Upper lobe of left lung (tissue), 6 donors: Measurements from ENCODE around the gene CRYBG1. TPM values are rescaled to one million over a fixed set of nuclear protein-coding genes. Genes with fewer than 3 reads are reported as not detected.
A peak's percentile ranks its signal among the peaks of the same experiment; 100 is the strongest.

Experiments used
- ATAC-seq, 2 donors: fragments of 200-7000 bp; cut with Tn5 transposase; one replicate each; pipeline ENCODE4 v1.9.1; 2022; ENCODE audit warnings: mild to moderate bottlenecking in 2 of 2, moderate library complexity in 2 of 2; ENCODE audit not compliant: low FRiP score in 2 of 2
- DNase-seq, 2 donors: peaks; one replicate each; pipeline ENCODE4 v3.0.0-alpha.2; 2019 to 2020
- H3K27ac ChIP-seq, 4 donors: fragments of 200-600 bp; sonication (generic); one replicate each; pipeline ENCODE4 v1.5.1; 2016 to 2019
- H3K27me3 ChIP-seq, 4 donors: fragments of 200-600 bp; sonication (generic); one replicate each; pipeline ENCODE4 v1.5.1; 2017 to 2019
- H3K36me3 ChIP-seq, 4 donors: fragments of 200-600 bp; sonication (generic); one replicate each; pipeline ENCODE4 v1.5.1; 2016 to 2019
- H3K4me1 ChIP-seq, 4 donors: fragments of 200-600 bp; sonication (generic); one replicate each; pipeline ENCODE4 v1.5.1; 2018 to 2019
- H3K4me3 ChIP-seq, 4 donors: fragments of 200-600 bp; sonication (generic); one replicate each; pipeline ENCODE4 v1.5.1; 2017 to 2019; ENCODE audit warnings: mild to moderate bottlenecking in 2 of 4, moderate library complexity in 1 of 4
- H3K9me3 ChIP-seq, 4 donors: fragments of 200-600 bp; sonication (generic); one replicate each; pipeline ENCODE4 v1.5.1; 2018 to 2019
- CTCF ChIP-seq, 6 experiments: fragments of 450-650 bp in 4 of 6; fragments of 200-600 bp in 2 of 6; sonication (generic) in 2 of 6; IDR thresholded peaks; one replicate each; pipeline ENCODE4 v1.5.1; 2016 to 2019; ENCODE audit warnings: antibody characterized with exemption in 6 of 6
- EP300 ChIP-seq, 4 donors: sonication (generic); formaldehyde crosslinking; IDR thresholded peaks; one replicate each; pipeline ENCODE4 v1.5.1; 2017; ENCODE audit warnings: antibody characterized with exemption in 4 of 4, control low read depth in 2 of 4
- POLR2A ChIP-seq, 4 donors: fragments of 450-650 bp; IDR thresholded peaks; one replicate each; pipeline ENCODE4 v1.5.1; 2016 to 2017; ENCODE audit warnings: antibody characterized with exemption in 4 of 4, mild to moderate bottlenecking in 2 of 4
- POLR2AphosphoS5 ChIP-seq, 2 donors: sonication (generic); formaldehyde crosslinking; IDR thresholded peaks; one replicate each; pipeline ENCODE4 v1.5.1; 2017; ENCODE audit warnings: antibody characterized with exemption in 2 of 2
- WGBS, 2 donors: methylation state at CpG; one replicate each; pipeline ENCODE4 v1.1.5; 2017 to 2018; 5-methylcytosine and 5-hydroxymethylcytosine counted together
- total RNA-seq, 6 donors: library from RNA; depleted of rRNA in 4 of 6; stranded (reverse); fragments of >200 nt in 4 of 6; gene quantifications; one replicate each; pipeline versions ENCODE4 v1.1.0 to v1.2.1, GENCODE V29; 2016 to 2021
- donor health status: DM: no; HTN: no; CAD: no; lungs with moderate emphysema.
- donor health status: DM: no; HTN: yes; CAD: no; lungs with severe emphysema.

Gene CRYBG1
- total RNA-seq, 6 donors from 2014 or later: 17.8 to 35.1 (median 25.5) TPM

DNA sequence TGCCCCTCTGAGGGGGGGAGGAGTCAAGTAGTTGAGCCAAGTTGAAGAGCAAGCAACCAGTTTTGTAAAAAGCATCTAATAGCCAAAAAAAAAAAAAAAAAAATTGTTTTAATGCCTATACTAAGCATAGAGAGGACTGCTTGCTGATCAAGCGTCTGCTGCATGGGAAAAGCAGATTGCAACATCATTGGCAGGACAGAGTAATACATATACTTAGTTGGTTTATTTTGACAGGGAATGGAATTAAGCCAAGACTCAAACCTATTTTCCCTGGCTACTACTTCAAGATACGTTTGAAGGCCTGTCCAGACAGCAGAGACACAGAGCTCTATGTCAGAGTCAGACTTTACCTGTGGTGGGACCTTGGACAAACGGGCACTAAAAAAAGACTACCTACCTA lies 148.3 kb downstream of the CRYBG1 start:
- no peak for TF ChIP-seq POLR2A (IDR thresholded peaks at IDR 0.05)
- no peak for TF ChIP-seq EP300 (IDR thresholded peaks at IDR 0.05)
- no peak for TF ChIP-seq POLR2AphosphoS5 (IDR thresholded peaks at IDR 0.05)
- TF ChIP-seq CTCF (IDR thresholded peaks at IDR 0.05): no peak
- no peaks in the 10 kb centered on the region for H3K27me3 ChIP-seq

DNA sequence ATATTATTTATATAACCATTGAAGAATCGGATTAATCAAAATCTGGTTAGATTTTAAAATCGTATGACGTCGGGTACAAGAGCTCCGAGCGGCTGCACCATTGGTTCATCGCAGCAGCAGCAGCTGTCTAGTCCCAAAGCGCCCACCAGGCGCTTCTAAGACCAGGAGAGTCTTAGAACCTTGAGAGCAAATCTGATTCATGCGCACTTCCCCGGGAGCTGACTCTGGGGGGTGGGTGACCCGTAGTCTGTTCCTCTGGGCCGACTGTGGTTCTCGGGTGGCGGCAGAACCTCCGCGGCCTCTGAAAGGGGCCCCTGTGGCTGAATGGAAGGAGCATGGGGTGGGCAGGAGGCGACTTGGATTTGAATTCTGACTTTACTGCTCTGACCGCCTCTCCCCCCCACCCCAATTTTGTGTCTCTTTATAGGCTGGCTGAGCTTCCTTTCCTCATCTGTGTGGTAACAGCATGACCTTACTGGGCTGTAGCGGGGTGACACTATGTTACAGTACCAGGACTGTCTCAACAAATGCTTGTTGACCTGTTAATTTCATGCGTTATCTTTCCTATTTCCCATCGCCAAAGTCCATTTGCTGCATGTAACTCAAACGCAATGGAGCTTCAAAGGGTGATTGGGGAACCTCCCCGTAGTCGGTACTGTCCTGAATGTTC lies 149.0 kb downstream of the CRYBG1 start:
- peak; percentile 32 for DNase-seq
- no peak for ATAC-seq
- H3K36me3 ChIP-seq: no peaks in the 10 kb centered on the region
- H3K4me3 ChIP-seq: peak overlapping the region in 3 of 4 donors; percentile 52 to 88 (median 67)
- H3K27ac ChIP-seq: peak overlapping the region in 3 of 4 donors; percentile 10 to 99 (median 38)
- peaks cover 12 to 54% (median 24%) of the 10 kb centered on the region in 4 donors for H3K4me1 ChIP-seq
- H3K27me3 ChIP-seq: no peaks in the 10 kb centered on the region
- H3K9me3 ChIP-seq: no peaks in the 10 kb centered on the region
- TF ChIP-seq POLR2AphosphoS5 (IDR thresholded peaks at IDR 0.05): no peak
- no peak for TF ChIP-seq CTCF (IDR thresholded peaks at IDR 0.05)
- no peak for TF ChIP-seq POLR2A (IDR thresholded peaks at IDR 0.05)
- no peak for TF ChIP-seq EP300 (IDR thresholded peaks at IDR 0.05)
- WGBS, 2 donors: 38 to 42% methylated on average over 25 of the region's 25 CpGs

More for the DNA sequence above, 148.3 kb downstream of the CRYBG1 start:
- H3K4me3 ChIP-seq: no peak overlapping the region
- no peaks in the 10 kb centered on the region for H3K9me3 ChIP-seq
- 47 to 54% methylated on average over 3 of the region's 3 CpGs for WGBS, 2 donors
- no peak for DNase-seq
- H3K36me3 ChIP-seq: no peaks in the 10 kb centered on the region
- no peak overlapping the region for H3K27ac ChIP-seq
- peaks cover 12 to 47% (median 21%) of the 10 kb centered on the region in 4 donors for H3K4me1 ChIP-seq
- no peak for ATAC-seq

DNA sequence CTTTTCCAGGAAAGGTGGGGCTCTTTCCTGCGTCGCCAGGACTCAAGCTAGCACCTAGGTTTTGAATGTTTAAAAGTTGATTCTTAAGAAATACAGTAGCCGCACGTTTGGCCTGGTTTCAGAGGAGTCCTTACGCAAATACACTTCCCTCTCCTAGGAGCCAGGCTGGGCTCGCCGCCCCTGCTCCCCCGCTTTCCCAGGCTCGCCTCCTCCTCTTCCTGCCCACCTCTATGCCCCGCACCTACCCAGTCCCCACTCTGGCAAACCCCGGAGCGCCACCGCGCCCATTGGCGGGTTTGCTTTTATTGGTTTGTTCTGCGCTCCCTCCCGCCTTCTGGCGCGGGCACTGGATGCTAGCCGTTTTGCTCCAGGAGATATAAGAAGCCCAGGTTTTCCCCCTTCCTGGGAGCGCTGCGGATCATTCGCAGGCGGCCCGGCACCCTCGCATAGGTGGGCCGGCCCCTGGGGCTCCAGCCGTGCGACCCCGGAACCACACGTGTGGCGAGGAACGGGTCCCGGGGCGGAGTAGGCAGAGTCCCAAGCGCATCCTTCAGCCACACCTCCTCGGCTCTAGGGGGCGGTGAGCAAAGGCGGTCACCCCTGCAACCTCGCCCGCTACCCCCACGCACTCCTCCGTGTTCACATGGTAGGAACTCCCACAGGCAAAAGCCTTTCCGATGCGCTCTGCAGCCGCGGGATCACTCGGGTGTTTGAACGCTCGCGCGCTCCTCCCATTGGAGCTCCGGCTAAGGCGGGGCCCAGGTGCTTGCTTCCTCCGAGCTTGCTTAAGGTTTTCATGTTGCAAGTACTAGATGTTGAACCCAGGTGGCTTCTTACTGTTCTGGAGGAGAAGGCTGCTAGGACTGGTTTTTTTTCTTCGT lies 149.8 kb downstream of the CRYBG1 start:
- Histone ChIP-seq H3K36me3 (no peaks in the 10 kb centered on the region), H3K4me1 (peaks cover 12 to 60% (median 26%) of the 10 kb centered on the region in 4 donors), H3K9me3 (no peaks in the 10 kb centered on the region), H3K4me3 (peak overlapping the region; percentile 1 to 88 (median 60)), H3K27me3 (no peaks in the 10 kb centered on the region), H3K27ac (peak overlapping the region in 3 of 4 donors; percentile 10 to 99 (median 42))
- ATAC-seq (peak; percentile 46 to 81), DNase-seq (peak; percentile 89 to 92)
- TF ChIP-seq POLR2AphosphoS5 (IDR thresholded peaks at IDR 0.05): no peak
- no peak for TF ChIP-seq EP300 (IDR thresholded peaks at IDR 0.05)
- peak in 1 of 6 experiments; percentile 11 for TF ChIP-seq CTCF (IDR thresholded peaks at IDR 0.05)
- TF ChIP-seq POLR2A (IDR thresholded peaks at IDR 0.05): peak in 1 of 4 donors; percentile 28
- WGBS, 2 donors: 0 to 1% methylated on average over 27 to 52 of the region's 56 CpGs

DNA sequence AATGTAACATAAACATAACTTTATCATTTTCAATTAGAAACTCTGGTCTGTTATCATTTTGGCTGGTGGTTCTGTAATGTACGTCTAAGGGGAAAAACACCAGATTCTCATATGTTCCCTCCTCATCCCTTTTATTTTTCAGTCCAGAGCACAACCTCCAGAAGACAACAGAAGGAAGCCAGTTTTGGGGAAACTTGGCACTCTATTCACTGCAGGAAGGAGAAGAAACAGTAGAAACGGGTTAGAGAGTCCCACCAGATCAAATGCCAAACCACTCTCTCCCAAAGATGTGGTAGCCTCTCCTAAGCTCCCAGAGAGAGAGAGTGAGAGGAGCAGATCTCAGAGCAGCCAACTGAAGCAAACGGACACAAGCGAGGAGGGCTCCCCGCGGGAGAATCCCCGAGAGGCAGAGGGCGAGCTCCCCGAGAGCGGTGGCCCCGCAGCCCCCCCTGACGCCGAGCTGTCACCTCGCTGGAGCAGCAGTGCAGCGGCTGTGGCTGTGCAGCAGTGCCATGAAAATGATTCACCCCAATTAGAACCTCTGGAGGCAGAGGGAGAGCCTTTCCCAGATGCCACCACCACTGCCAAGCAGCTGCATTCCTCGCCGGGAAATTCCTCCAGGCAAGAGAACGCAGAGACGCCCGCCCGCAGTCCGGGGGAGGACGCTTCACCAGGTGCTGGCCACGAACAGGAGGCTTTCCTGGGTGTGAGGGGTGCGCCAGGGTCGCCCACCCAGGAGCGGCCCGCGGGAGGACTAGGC lies 151.0 kb downstream of the CRYBG1 start:
- DNase-seq: peak; percentile 65 to 84

More for the DNA sequence above, 151.0 kb downstream of the CRYBG1 start:
- peak overlapping the region; percentile 90 to 99 (median 93) for H3K27ac ChIP-seq
- WGBS, 2 donors: 1 to 3% methylated on average over 3 to 24 of the region's 29 CpGs
- H3K27me3 ChIP-seq: no peaks in the 10 kb centered on the region
- H3K36me3 ChIP-seq: no peaks in the 10 kb centered on the region
- H3K9me3 ChIP-seq: no peaks in the 10 kb centered on the region
- H3K4me1 ChIP-seq: peaks cover 17 to 67% (median 32%) of the 10 kb centered on the region in 4 donors
- peak; percentile 1 to 53 for ATAC-seq
- peak overlapping the region; percentile 38 to 88 (median 70) for H3K4me3 ChIP-seq
- TF ChIP-seq EP300 (IDR thresholded peaks at IDR 0.05) (no peak), CTCF (IDR thresholded peaks at IDR 0.05) (no peak), POLR2A (IDR thresholded peaks at IDR 0.05) (no peak), POLR2AphosphoS5 (IDR thresholded peaks at IDR 0.05) (no peak)
